Smooth muscle cell (in vitro differentiated cells): ENCODE results near the gene GALNT6. TPM values are rescaled to one million over a fixed set of nuclear protein-coding genes. Genes with fewer than 3 reads are reported as not detected.

Source experiments
- DNase-seq: peaks from one replicate; lab custom pipeline; 2025; ENCODE audit not compliant: unreplicated experiment; lab: John Stamatoyannopoulos, UW
- H2AFZ ChIP-seq: fragments of 200-600 bp; sonication (generic); 2 replicates; pipeline ENCODE4 v1.6.0; 2016; ENCODE audit warnings: antibody characterized with exemption, low read depth, mild to moderate bottlenecking
- H3F3A ChIP-seq: fragments of 200-600 bp; sonication (generic); 2 replicates; pipeline ENCODE4 v1.6.0; 2017; ENCODE audit warnings: antibody characterized with exemption, low read depth
- H3K27ac ChIP-seq: fragments of 200-600 bp; sonication (generic); 2 replicates; pipeline ENCODE4 v1.5.1; 2016; ENCODE audit warnings: low read depth, mild to moderate bottlenecking
- H3K27me3 ChIP-seq: fragments of 200-600 bp; sonication (generic); 2 replicates; pipeline ENCODE4 v1.6.1; 2016; ENCODE audit warnings: low read depth, mild to moderate bottlenecking
- H3K36me3 ChIP-seq: fragments of 200-600 bp; sonication (generic); 2 replicates; pipeline ENCODE4 v1.5.1; 2016; ENCODE audit warnings: low read depth
- H3K4me1 ChIP-seq: fragments of 200-600 bp; sonication (generic); 2 replicates; pipeline ENCODE4 v1.5.1; 2016; ENCODE audit warnings: low read depth
- H3K4me2 ChIP-seq: fragments of 200-600 bp; sonication (generic); 2 replicates; pipeline ENCODE4 v1.6.0; 2016; ENCODE audit warnings: mild to moderate bottlenecking
- H3K4me3 ChIP-seq: fragments of 200-600 bp; sonication (generic); 2 replicates; pipeline ENCODE4 v1.5.1; 2016; ENCODE audit warnings: mild to moderate bottlenecking
- H3K79me2 ChIP-seq: fragments of 200-600 bp; sonication (generic); 2 replicates; pipeline ENCODE4 v1.6.0; 2016; ENCODE audit warnings: low read depth, mild to moderate bottlenecking
- H3K9ac ChIP-seq: fragments of 200-600 bp; sonication (generic); 2 replicates; pipeline ENCODE4 v1.6.0; 2016; ENCODE audit warnings: low read depth
- H3K9me3 ChIP-seq: fragments of 200-600 bp; sonication (generic); replicated peaks from 2 replicates; pipeline ENCODE4 v1.5.1; 2016; ENCODE audit warnings: low read depth
- H4K20me1 ChIP-seq: fragments of 200-600 bp; sonication (generic); 2 replicates; pipeline ENCODE4 v1.6.0; 2016; ENCODE audit warnings: low read depth
- WGBS: methylation state at CpG from one replicate; pipeline ENCODE4 v1.1.7; 2016; ENCODE audit warnings: low lambda C conversion rate; 5-methylcytosine and 5-hydroxymethylcytosine counted together
- polyA plus RNA-seq: library from polyadenylated mRNA; unstranded; fragments of >200 nt; fragmentation: Nextera tagmentation; extraction: Ambion mirVana; gene quantifications from 2 replicates; pipeline ENCODE4 v1.2.1, GENCODE V29; 2016
- total RNA-seq: library from RNA; depleted of rRNA; stranded (reverse); fragments of >200 nt; gene quantifications from 2 replicates; pipeline ENCODE4 v1.2.3, GENCODE V29; 2014
- TF ChIP-seq, protein P1 (sequence below): fragments of 200-600 bp; sonication (generic); IDR thresholded peaks from 2 replicates; pipeline ENCODE4 v1.5.1; 2017; ENCODE audit warnings: borderline replicate concordance, mild to moderate bottlenecking, antibody characterized with exemption; ENCODE audit not compliant: insufficient read depth, poor library complexity, severe bottlenecking

The GALNT6 gene
- total and polyA plus RNA-seq, 2 experiments from 2014 or later = 7.8 to 55.6 TPM

GRCh38 chr12:51377099-51377984, 13.9 kb downstream of the GALNT6 start:
- H2AFZ ChIP-seq = no peak overlapping the region
- H3K9me3 ChIP-seq = no peaks in the 10 kb centered on the region
- no peak overlapping the region for H3K27ac ChIP-seq
- H3K27me3 ChIP-seq = no peaks in the 10 kb centered on the region
- no peaks in the 10 kb centered on the region for H3K36me3 ChIP-seq
- TF ChIP-seq, protein P1, sequence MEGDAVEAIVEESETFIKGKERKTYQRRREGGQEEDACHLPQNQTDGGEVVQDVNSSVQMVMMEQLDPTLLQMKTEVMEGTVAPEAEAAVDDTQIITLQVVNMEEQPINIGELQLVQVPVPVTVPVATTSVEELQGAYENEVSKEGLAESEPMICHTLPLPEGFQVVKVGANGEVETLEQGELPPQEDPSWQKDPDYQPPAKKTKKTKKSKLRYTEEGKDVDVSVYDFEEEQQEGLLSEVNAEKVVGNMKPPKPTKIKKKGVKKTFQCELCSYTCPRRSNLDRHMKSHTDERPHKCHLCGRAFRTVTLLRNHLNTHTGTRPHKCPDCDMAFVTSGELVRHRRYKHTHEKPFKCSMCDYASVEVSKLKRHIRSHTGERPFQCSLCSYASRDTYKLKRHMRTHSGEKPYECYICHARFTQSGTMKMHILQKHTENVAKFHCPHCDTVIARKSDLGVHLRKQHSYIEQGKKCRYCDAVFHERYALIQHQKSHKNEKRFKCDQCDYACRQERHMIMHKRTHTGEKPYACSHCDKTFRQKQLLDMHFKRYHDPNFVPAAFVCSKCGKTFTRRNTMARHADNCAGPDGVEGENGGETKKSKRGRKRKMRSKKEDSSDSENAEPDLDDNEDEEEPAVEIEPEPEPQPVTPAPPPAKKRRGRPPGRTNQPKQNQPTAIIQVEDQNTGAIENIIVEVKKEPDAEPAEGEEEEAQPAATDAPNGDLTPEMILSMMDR = no peak
- H4K20me1 ChIP-seq = no peaks in the 10 kb centered on the region
- H3K9ac ChIP-seq = no peak overlapping the region
- peaks cover 13% of the 10 kb centered on the region for H3F3A ChIP-seq
- no peaks in the 10 kb centered on the region for H3K4me1 ChIP-seq
- no peak for DNase-seq
- no peak overlapping the region for H3K4me3 ChIP-seq
- no peaks in the 10 kb centered on the region for H3K79me2 ChIP-seq
- 93% methylated on average over 11 of the region's 11 CpGs for WGBS
- no peak overlapping the region for H3K4me2 ChIP-seq

DNA sequence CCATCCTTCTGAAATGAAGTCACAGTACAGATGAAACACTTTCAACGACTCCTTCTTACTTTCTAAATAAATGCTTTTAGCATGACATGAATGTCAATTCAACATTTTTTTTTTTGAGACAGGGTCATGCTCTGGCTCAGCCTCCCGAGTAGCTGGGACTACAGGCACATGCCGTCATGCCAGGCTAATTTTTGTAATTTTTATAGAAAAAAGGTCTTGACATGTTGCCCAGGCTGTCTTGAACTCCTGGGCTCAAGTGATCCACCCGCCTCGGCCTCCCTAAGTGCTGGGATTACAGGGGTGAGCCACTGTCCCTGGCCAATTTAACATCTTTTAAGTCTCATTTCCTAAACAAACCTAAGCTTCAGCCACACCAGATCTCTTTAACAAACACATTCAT, 16.4 kb downstream of the GALNT6 start:
- no peaks in the 10 kb centered on the region for H3K79me2 ChIP-seq
- H3K4me2 ChIP-seq = no peak overlapping the region
- H3K4me3 ChIP-seq = no peak overlapping the region
- no peak for DNase-seq
- H3K27me3 ChIP-seq = no peaks in the 10 kb centered on the region
- H4K20me1 ChIP-seq = no peaks in the 10 kb centered on the region
- peak overlapping the region; percentile 44 for H3K27ac ChIP-seq
- peaks cover 8% of the 10 kb centered on the region for H3K4me1 ChIP-seq
- H2AFZ ChIP-seq = no peak overlapping the region
- WGBS = 53% methylated on average over 5 of the region's 5 CpGs
- peaks cover 24% of the 10 kb centered on the region for H3F3A ChIP-seq
- no peak overlapping the region for H3K9ac ChIP-seq
- TF ChIP-seq, protein P1 = no peak
- H3K9me3 ChIP-seq = no peaks in the 10 kb centered on the region
- H3K36me3 ChIP-seq = no peaks in the 10 kb centered on the region

DNA sequence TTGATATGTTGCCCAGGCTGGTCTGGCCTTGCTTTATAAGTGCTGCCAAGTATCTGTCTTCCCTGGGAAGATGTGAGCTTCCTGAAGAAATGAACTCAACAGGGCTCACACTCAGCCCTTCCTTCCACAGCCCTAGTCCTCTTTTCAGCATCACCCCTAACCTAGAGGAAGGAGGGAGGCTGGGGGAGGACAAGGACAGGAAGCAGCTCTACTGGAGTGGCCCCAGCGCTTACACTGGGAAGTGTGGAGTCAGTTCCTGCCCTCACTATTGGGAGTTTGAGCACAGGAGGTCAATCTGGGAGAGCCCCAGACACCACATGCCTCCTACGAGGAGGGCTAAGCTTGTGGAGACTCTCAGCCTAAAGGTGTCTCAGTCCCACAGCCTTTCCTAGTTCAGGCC, 16.8 kb downstream of the GALNT6 start:
- peaks cover 9% of the 10 kb centered on the region for H3K4me1 ChIP-seq
- H3K27ac ChIP-seq = peak overlapping the region; percentile 44
- no peaks in the 10 kb centered on the region for H3K27me3 ChIP-seq
- no peak for DNase-seq
- 61% methylated on average over 2 of the region's 2 CpGs for WGBS
- H3K9me3 ChIP-seq = no peaks in the 10 kb centered on the region
- H3K9ac ChIP-seq = no peak overlapping the region
- no peaks in the 10 kb centered on the region for H3K79me2 ChIP-seq
- H3K4me2 ChIP-seq = no peak overlapping the region
- TF ChIP-seq, protein P1 = no peak
- H3K4me3 ChIP-seq = no peak overlapping the region
- no peaks in the 10 kb centered on the region for H4K20me1 ChIP-seq
- no peak overlapping the region for H2AFZ ChIP-seq
- H3F3A ChIP-seq = peaks cover 24% of the 10 kb centered on the region
- no peaks in the 10 kb centered on the region for H3K36me3 ChIP-seq
